IMR-90 (cell line): ENCODE results near the gene SDK1. TPM values are rescaled to one million over a fixed set of nuclear protein-coding genes. Genes with fewer than 3 reads are reported as not detected.

Experiments
- ATAC-seq: fragments of 200-7000 bp; cut with Tn5 transposase; 2 replicates; pipeline ENCODE4 v1.9.1; 2020; ENCODE audit warnings: low read depth, mild to moderate bottlenecking, moderate library complexity
- BruUV-seq: library from RNA; stranded (reverse); fragments of 400-500 nt; replicated peaks from 2 replicates; lab custom pipeline; 2021; lab: Mats Ljungman, UMichigan
- CTCF ChIA-PET: fragments of 300-600 bp; formaldehyde crosslinking; extraction: SDS; loops from one replicate; lab custom pipeline; 2021; ENCODE audit warnings: antibody characterized with exemption; lab: Yijun Ruan, JAX
- POLR2A ChIA-PET: fragments of 300-600 bp; sonication (Branson Sonifier 250); formaldehyde crosslinking; loops from one replicate; lab custom pipeline; 2022; ENCODE audit warnings: antibody characterized with exemption; ENCODE audit not compliant: unreplicated experiment; lab: Charles Lee
- DNase-seq: peaks from one replicate; pipeline ENCODE4 v3.0.0; 2013
- H2AFZ ChIP-seq: replicated peaks from 2 replicates; pipeline ENCODE3; 2013; ENCODE audit warnings: low read length, mild to moderate bottlenecking; ENCODE audit not compliant: poor library complexity
- H2AK5ac ChIP-seq: 2 replicates; pipeline ENCODE4 v1.6.1; 2013; ENCODE audit warnings: low read depth, low read length, inconsistent platforms
- H2AK9ac ChIP-seq: replicated peaks from 2 replicates; pipeline ENCODE3; 2013; ENCODE audit warnings: mild to moderate bottlenecking, low read depth, low read length, moderate library complexity; ENCODE audit not compliant: poor library complexity
- H2BK120ac ChIP-seq: 2 replicates; pipeline ENCODE4 v1.6.1; 2013; ENCODE audit warnings: low read depth, low read length, inconsistent platforms
- H2BK15ac ChIP-seq: 3 replicates; pipeline ENCODE4 v1.6.1; 2013; ENCODE audit warnings: low read depth, low read length, inconsistent platforms
- H2BK20ac ChIP-seq: 2 replicates; pipeline ENCODE4 v1.6.1; 2013; ENCODE audit warnings: low read depth, mild to moderate bottlenecking, inconsistent platforms, low read length, moderate library complexity
- H2BK5ac ChIP-seq: 2 replicates; pipeline ENCODE4 v1.6.1; 2013; ENCODE audit warnings: mild to moderate bottlenecking, low read depth, low read length, inconsistent platforms; ENCODE audit not compliant: poor library complexity, severe bottlenecking
- H3K14ac ChIP-seq: replicated peaks from 2 replicates; pipeline ENCODE4 v1.6.1; 2013; ENCODE audit warnings: low read depth, low read length, inconsistent platforms
- H3K18ac ChIP-seq: 2 replicates; pipeline ENCODE4 v1.6.1; 2013; ENCODE audit warnings: low read depth, low read length, control low read depth
- H3K23ac ChIP-seq: 2 replicates; pipeline ENCODE4 v1.6.1; 2013; ENCODE audit warnings: low read depth, low read length, inconsistent platforms
- H3K27ac ChIP-seq: 2 replicates; pipeline ENCODE4 v1.5.1; 2013; ENCODE audit warnings: mild to moderate bottlenecking, control low read depth, low read length; ENCODE audit not compliant: insufficient read depth
- H3K27me3 ChIP-seq: 2 replicates; pipeline ENCODE4 v1.6.1; 2013; ENCODE audit warnings: low read length; ENCODE audit not compliant: control insufficient read depth, insufficient read depth
- H3K36me3 ChIP-seq: 2 replicates; pipeline ENCODE4 v1.6.1; 2013; ENCODE audit warnings: low read length, mixed read lengths; ENCODE audit not compliant: control insufficient read depth, insufficient read depth
- H3K4ac ChIP-seq: 2 replicates; pipeline ENCODE4 v1.6.1; 2013; ENCODE audit warnings: low read depth, low read length, inconsistent platforms
- H3K4me1 ChIP-seq: 2 replicates; pipeline ENCODE4 v1.6.1; 2013; ENCODE audit warnings: low read length, mixed read lengths; ENCODE audit not compliant: control insufficient read depth, insufficient read depth
- H3K4me2 ChIP-seq: 2 replicates; pipeline ENCODE4 v1.6.1; 2013; ENCODE audit warnings: low read depth, mild to moderate bottlenecking, control low read depth, low read length, moderate library complexity
- H3K4me3 ChIP-seq: 2 replicates; pipeline ENCODE4 v1.5.1; 2013; ENCODE audit warnings: low read depth, mild to moderate bottlenecking, control low read depth, low read length, moderate library complexity; ENCODE audit not compliant: insufficient read depth
- H3K56ac ChIP-seq: 2 replicates; pipeline ENCODE4 v1.6.1; 2013; ENCODE audit warnings: low read length, inconsistent platforms; ENCODE audit not compliant: insufficient read depth; ENCODE audit errors: extremely low read depth
- H3K79me1 ChIP-seq, 2 experiments: 2 replicates each; pipeline ENCODE4 v1.6.1; 2013; ENCODE audit warnings: low read length in 2 of 2, inconsistent platforms in 1 of 2, low read depth in 1 of 2
- H3K9ac ChIP-seq: 2 replicates; pipeline ENCODE4 v1.6.1; 2013; ENCODE audit warnings: low read depth, low read length, control low read depth
- H3K9me1 ChIP-seq: 2 replicates; pipeline ENCODE4 v1.6.1; 2013; ENCODE audit warnings: low read length, inconsistent platforms; ENCODE audit not compliant: insufficient read depth
- H3K9me3 ChIP-seq: 2 replicates; pipeline ENCODE4 v1.6.1; 2013; ENCODE audit warnings: low read length; ENCODE audit not compliant: control insufficient read depth, insufficient read depth
- H4K20me1 ChIP-seq: 2 replicates; pipeline ENCODE4 v1.6.1; 2013; ENCODE audit warnings: low read length, inconsistent platforms; ENCODE audit not compliant: insufficient read depth
- H4K5ac ChIP-seq: 2 replicates; pipeline ENCODE4 v1.6.1; 2013; ENCODE audit warnings: mild to moderate bottlenecking, low read depth, low read length, control low read depth
- H4K8ac ChIP-seq, 2 experiments: 2 replicates each; pipeline ENCODE4 v1.6.1; 2013; ENCODE audit warnings: low read depth in 2 of 2, low read length in 2 of 2, control low read depth in 1 of 2, inconsistent platforms in 1 of 2
- H4K91ac ChIP-seq: 2 replicates; pipeline ENCODE4 v1.6.1; 2013; ENCODE audit warnings: low read depth, low read length, inconsistent platforms; ENCODE audit not compliant: insufficient read depth
- CTCF ChIP-seq: conservative IDR thresholded peaks from 2 replicates; pipeline ENCODE4 v1.5.1; 2012; ENCODE audit warnings: mild to moderate bottlenecking, low read depth, low read length, improper control_type of control experiment
- RAD21 ChIP-seq: IDR thresholded peaks from 2 replicates; pipeline ENCODE4 v1.6.1; 2012; ENCODE audit warnings: low read length, improper control_type of control experiment
- RFX5 ChIP-seq: IDR thresholded peaks from 2 replicates; pipeline ENCODE4 v1.8.0; 2012; ENCODE audit warnings: low read depth, mild to moderate bottlenecking, low read length, moderate library complexity
- SMC3 ChIP-seq: fragments of 150-350 bp; IDR thresholded peaks from 2 replicates; pipeline ENCODE4 v1.6.1; 2016; ENCODE audit warnings: low read depth, mild to moderate bottlenecking, antibody characterized with exemption, low read length, moderate library complexity
- WGBS, 2 experiments: methylation state at CpG; one replicate each; pipeline versions ENCODE4 v1.1.5 to v1.1.7; 2013; ENCODE audit warnings: missing lambda C conversion rate in 2 of 2; ENCODE audit not compliant: insufficient read length in 1 of 2; ENCODE audit errors: extremely low coverage in 2 of 2; 5-methylcytosine and 5-hydroxymethylcytosine counted together
- dilution Hi-C: fragments of 300-500 bp; cut with HindIII; formaldehyde crosslinking; loops from one replicate; pipeline ENCODE4 v1.14.3; 2018; ENCODE audit warnings: low sequenced_read_pairs; ENCODE audit not compliant: unreplicated experiment
- in situ Hi-C: fragments of 300-500 bp; cut with MboI; formaldehyde crosslinking; loops from 3 replicates; pipeline ENCODE4 v1.14.3; 2019; ENCODE audit warnings: low sequenced_read_pairs, inconsistent platforms, mixed read lengths
- intact Hi-C: fragments of 100-400 bp; cut with micrococcal nuclease; formaldehyde crosslinking; loops from 2 replicates; pipeline ENCODE4 v1.10.0; 2022
- polyA plus RNA-seq, 3 experiments: library from polyadenylated mRNA; depleted of rRNA; stranded (reverse); fragments of >200 nt; gene quantifications; 2 replicates each; pipeline ENCODE4 v1.2.3, GENCODE V29; 2012; ENCODE audit warnings: low replicate concordance in 1 of 3
- total RNA-seq: library from RNA; depleted of rRNA; stranded (reverse); fragments of >200 nt; gene quantifications from 2 replicates; pipeline ENCODE4 v1.2.3, GENCODE V29; 2012

Gene SDK1
- total and polyA plus RNA-seq, 2 of the 4 experiments (the other 2 are of a cell fraction): 1.5 to 1.6 TPM

- dilution Hi-C loops: no loop called here
Observed at GRCh38 chr7:4015371-4015770, 714.3 kb downstream of the SDK1 start.

More at GRCh38 chr7:4015371-4015770, 714.3 kb downstream of the SDK1 start:
- no peaks in the 10 kb centered on the region for H3K9me1 ChIP-seq
- no peak overlapping the region for H3K27ac ChIP-seq
- ATAC-seq (no peak), DNase-seq (no peak)
- H4K5ac ChIP-seq: no peak overlapping the region
- intact Hi-C loops: no loop called here
- H4K8ac ChIP-seq: no peak overlapping the region
- in situ Hi-C loops: no loop called here
- no peak overlapping the region for H2AK9ac ChIP-seq
- no peaks in the 10 kb centered on the region for H3K27me3 ChIP-seq
- H3K4me3 ChIP-seq: no peak overlapping the region
- H2BK15ac ChIP-seq: no peak overlapping the region
- H3K79me1 ChIP-seq: no peaks in the 10 kb centered on the region
- H3K4me1 ChIP-seq: no peaks in the 10 kb centered on the region
- H3K23ac ChIP-seq: no peak overlapping the region
- H3K4me2 ChIP-seq: no peak overlapping the region
- H2AK5ac ChIP-seq: no peak overlapping the region
- 83% methylated on average over 4 of the region's 8 CpGs; no CpG with 5 or more reads in 1 of the 2 experiments for WGBS, 2 experiments
- H3K56ac ChIP-seq: no peak overlapping the region
- BruUV-seq: no TSS peak
- no peak overlapping the region for H2BK20ac ChIP-seq
- H3K36me3 ChIP-seq: no peaks in the 10 kb centered on the region
- H4K91ac ChIP-seq: no peak overlapping the region
- no peak overlapping the region for H2BK5ac ChIP-seq
- no peak overlapping the region for H2BK120ac ChIP-seq
- no peak overlapping the region for H3K4ac ChIP-seq
- no peaks in the 10 kb centered on the region for H4K20me1 ChIP-seq
- CTCF ChIA-PET: no interaction called here
- no peak overlapping the region for H3K9ac ChIP-seq
- no peak overlapping the region for H2AFZ ChIP-seq
- H3K9me3 ChIP-seq: peaks cover 21% of the 10 kb centered on the region
- no peak overlapping the region for H3K18ac ChIP-seq
- no peak for TF ChIP-seq CTCF
- no peak for TF ChIP-seq RFX5
- TF ChIP-seq SMC3: no peak
- no peak for TF ChIP-seq RAD21
- no peak overlapping the region for H3K14ac ChIP-seq
- POLR2A ChIA-PET: no interaction called here
